Measurements from ENCODE around the gene H2BK1.

- TF ChIP-seq, protein P1, sequence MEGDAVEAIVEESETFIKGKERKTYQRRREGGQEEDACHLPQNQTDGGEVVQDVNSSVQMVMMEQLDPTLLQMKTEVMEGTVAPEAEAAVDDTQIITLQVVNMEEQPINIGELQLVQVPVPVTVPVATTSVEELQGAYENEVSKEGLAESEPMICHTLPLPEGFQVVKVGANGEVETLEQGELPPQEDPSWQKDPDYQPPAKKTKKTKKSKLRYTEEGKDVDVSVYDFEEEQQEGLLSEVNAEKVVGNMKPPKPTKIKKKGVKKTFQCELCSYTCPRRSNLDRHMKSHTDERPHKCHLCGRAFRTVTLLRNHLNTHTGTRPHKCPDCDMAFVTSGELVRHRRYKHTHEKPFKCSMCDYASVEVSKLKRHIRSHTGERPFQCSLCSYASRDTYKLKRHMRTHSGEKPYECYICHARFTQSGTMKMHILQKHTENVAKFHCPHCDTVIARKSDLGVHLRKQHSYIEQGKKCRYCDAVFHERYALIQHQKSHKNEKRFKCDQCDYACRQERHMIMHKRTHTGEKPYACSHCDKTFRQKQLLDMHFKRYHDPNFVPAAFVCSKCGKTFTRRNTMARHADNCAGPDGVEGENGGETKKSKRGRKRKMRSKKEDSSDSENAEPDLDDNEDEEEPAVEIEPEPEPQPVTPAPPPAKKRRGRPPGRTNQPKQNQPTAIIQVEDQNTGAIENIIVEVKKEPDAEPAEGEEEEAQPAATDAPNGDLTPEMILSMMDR (IDR thresholded peaks at IDR 0.05) = no peak
- no peak for TF ChIP-seq POLR2A (IDR thresholded peaks at IDR 0.05)
Measured at GRCh38 chr7:151212626-151213025, 2.3 kb upstream of the H2BK1 start.

Measured in heart left ventricle (tissue), 13 donors.